Measurements from ENCODE around the gene PON2.

Gene PON2

DNA sequence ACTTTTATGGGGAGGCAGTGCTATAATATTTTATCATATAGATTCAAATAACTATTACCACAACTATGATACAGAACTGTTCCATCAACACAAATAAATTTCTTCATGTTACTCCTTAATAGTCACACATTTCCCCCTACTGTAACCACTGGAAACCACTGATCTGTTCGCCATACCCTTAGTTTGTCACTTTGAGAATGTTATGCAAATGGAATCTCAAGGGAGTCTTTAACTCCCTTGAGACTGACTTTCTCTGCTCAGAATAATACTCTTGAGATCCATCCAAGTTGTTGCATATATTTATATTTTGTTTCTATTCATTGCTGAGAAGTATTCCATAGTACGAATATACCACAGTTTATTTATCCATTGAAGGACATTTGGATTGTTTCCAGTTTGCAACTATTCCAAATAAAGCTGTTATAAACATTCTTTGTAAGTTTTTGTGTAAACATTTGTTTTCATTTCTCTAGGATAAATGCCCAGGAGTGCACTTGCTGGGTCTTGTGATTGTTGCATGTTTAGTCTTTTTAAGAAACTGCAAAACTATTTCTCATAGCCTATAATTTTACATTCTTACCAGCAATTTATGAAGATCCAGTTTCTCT is 19.7 kb upstream of the PON2 start:
- Histone ChIP-seq H3K27ac (no peak overlapping the region), H3K4me3 (no peak overlapping the region)

DNA sequence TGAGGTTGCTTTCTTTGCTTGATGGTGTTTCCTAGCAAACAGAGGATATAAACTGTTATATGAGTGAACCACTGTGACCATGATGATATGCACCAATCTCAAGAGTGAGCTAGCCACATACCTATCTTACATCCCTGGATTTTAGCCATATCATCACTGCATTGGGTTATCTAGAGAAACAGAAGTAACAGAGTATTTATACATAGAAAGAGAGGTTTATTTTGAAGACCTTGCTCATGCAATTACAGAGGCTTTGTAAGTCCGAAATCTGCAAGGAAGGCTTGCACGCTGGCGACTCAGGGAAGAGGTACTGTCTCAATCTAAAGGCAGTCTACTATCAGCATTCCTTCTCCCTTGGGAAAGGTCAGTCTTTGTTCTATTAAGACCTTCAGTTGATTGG is 11.8 kb upstream of the PON2 start:
- no peak overlapping the region for H3K4me3 ChIP-seq
- H3K27ac ChIP-seq: no peak overlapping the region

DNA sequence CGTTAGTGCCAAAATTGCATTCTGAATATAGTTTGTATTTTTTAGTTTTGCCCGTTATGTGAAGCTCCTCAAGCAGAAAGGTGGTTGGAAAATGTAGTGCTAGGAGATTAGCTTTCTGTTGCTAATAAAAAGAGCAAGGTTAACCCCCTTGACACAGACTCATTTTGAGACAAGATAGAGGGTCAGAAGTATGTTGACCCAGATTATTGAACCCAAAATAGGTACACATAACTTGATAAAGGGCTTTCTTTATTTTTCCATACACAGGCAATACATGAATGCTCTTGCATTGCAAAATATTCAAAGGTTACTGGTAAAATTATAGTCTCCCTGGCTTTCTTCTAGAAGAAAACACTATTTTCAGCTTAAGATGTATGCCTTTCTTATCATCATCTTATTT is 10.0 kb upstream of the PON2 start:
- no peak overlapping the region for H3K4me3 ChIP-seq
- H3K27ac ChIP-seq: no peak overlapping the region

DNA sequence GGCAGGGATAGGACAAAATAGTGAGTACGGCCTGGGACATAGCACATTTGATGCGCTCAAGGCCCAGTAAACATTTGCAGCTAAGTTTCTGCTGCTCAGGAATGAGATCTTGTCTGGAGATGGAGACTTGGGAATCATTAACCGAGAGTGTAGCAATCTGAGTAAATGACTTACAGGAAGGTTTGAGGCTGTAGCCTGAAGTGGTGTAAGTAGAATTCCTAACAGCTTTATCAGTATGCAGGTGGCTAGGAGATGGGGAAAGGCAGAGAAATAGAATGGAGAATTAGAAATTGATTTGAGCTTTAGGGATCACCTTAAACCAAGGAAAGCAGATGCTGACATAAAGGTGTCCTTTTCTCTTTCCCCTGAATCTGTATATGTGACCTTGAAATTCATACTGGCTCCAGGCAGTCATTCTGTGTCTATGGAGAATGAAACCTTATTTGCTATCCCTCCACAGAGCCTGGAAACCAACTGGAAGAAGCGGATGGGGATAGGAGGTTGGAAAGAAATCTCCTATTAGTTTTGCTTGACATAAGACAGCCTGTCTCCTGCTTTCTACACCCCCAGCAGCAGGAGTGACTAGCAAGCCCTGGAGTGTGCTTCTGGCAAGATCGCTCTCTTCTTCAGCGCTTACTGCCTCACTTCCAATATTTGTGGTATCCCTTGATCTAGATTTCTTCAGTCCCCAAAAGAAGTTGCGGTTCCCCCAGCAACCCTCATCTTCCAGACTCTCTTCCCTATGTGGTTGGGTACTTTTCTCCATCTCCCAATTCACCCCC is 6.4 kb upstream of the PON2 start:
- no peak overlapping the region for H3K4me3 ChIP-seq
- H3K27ac ChIP-seq: no peak overlapping the region

DNA sequence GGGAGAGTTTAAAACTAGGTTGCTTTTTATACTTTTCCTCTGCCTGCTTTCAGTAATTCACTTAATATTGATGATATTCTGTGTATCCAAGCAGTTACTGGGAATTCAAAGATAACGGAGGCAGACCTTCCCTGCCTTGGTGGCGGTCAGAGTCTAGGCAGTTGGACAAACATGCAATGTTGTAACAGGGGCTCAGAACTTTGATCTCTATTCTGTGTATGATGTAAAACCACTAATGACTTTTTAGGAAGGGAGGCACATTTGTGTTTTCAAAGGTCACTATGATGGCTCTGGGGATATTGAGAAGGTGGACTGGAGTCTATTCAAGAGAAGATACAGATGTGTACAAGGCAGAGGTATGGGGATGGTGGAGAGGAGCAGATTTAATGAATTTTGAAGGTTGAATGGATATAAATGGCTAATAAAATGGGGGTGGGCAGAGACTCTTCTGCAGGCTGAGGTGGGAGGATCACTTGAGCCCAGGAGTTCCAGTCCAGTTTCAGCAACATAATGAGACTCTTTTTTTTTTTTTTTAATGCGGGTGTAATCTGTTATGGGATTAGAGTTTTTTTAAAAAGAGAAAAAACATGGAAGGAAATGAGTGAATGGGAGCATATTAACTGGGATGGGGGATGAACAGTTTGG is 5.7 kb upstream of the PON2 start:
- Histone ChIP-seq H3K27ac (no peak overlapping the region), H3K4me3 (no peak overlapping the region)

DNA sequence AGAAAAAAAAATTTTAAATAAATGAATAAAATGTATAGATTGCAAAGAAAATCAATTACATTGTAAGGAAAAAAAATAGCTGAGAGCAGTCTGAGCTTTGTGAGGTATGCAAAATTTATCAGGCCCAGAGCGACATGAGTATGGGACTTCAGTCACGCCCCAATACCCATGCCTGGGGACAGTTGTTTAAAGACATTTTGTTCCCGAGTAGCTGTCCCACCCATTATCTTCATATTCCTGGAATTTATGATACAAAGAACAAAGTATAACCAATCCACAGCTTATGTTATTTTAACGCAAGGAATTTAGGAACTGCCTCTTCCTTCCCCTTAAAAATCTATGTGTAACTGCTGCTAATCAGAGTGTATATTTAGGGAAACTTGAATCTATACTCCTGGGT is 1.6 kb upstream of the PON2 start:
- Histone ChIP-seq H3K4me3 (no peak overlapping the region), H3K27ac (no peak overlapping the region)

DNA sequence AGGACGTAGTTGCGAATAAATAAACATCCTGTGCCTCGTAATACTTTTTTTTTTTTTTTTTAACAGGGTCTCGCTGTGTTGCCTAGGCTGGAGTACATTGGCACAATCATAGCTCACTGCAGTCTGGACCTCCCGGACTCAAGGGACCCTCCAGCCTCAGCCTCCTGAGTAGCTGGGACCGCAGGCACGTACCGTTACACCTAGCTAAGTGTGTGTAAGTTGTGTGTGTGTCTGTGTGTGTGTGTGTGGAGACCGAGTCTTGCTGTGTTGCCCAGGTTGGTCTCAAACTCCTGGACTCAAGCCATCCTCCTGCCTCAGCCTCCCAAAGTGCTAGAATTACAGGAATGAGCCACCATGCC is 573 bp upstream of the PON2 start:
- Histone ChIP-seq H3K4me3 (peak overlapping the region; percentile 50 to 74 (median 58)), H3K27ac (peak overlapping the region in 20 of 21 experiments; percentile 86 to 98 (median 94))

DNA sequence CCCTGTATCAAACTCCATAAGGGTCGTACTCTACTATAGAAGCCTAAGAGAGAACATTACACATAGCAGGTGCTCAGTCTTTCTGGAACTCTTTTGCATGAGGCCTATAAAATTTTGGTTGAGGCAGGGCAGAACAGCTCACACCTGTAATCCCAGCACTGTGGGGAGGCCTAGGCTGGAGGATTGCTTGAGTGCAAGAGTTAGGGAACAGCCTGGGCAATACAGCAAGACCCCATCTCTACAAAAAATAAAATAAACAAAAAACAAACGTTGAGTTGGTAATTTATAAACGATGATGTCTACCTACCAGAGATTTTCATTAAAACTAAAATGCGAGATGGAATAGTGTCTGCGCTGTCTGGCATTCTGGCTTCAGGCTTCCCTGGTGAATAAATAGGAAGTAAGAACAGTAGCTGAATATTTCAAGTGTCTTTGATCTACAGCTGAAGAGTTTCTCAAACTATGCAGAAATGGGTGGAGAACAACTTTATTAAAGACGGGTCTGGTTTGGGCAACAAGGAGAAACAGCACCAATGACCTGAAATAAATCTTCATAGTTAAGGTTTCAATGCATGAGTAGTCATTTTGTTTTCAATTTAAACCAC is 774 bp downstream of the PON2 start:
- peak overlapping the region; percentile 50 to 74 (median 58) for H3K4me3 ChIP-seq
- peak overlapping the region in 20 of 21 experiments; percentile 86 to 98 (median 94) for H3K27ac ChIP-seq

DNA sequence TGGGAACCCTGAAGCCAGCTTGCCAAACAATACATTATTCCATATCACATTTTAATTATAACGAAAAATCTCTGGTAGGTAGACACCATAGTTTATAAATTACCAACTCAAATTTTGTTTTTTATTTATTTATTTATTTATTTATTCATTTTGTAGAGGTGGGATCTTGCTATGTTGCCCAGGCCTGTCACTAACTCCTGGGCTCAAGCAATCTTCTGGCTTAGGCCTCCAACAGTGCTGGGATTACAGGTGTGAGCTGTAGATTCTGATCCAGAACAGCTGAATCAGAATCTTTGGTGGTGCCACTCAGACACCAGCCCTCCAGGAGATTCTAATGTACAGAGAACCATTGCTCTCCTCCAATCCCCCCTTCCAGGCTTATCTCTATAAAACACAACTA is 1.7 kb downstream of the PON2 start:
- Histone ChIP-seq H3K27ac (no peak overlapping the region), H3K4me3 (no peak overlapping the region)

DNA sequence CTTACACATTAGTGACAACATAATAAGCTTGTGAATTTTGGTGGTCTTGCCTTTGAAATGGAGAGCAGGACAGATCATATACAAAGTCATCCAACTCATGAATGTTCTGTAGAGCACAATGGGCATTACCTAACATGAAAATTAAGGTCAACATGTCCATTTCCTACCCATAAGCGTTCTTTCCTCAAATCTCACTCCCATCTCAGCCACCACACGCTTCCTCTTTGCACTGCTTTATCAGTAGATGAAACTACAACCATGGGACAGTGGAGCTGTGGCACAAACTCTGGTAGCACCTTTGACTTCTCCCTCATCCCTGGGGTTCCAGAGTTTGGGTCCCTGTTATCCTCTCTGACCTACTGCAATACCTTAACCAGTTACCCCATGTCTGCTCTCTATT is 2.2 kb downstream of the PON2 start:
- Histone ChIP-seq H3K27ac (no peak overlapping the region), H3K4me3 (no peak overlapping the region)

DNA sequence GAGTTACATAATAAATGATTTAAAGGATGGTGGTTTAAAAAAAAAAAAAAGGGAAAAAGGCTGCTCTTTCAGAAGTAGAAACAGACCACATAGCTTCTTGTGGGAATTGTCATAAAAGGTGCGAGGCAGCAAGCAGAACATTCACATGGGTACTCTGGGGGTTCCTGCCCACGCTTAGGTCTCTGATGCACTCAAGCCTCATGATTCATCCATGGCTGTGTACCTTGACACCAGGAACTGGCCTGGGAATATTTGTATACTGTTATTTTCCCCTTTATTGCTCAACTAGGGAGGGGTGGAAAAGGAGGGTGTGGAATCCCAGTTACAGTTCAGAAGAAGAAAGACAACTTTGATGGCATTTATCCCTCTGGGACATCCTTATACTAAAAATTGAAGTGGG is 4.0 kb downstream of the PON2 start:
- H3K4me3 ChIP-seq: no peak overlapping the region
- H3K27ac ChIP-seq: no peak overlapping the region

DNA sequence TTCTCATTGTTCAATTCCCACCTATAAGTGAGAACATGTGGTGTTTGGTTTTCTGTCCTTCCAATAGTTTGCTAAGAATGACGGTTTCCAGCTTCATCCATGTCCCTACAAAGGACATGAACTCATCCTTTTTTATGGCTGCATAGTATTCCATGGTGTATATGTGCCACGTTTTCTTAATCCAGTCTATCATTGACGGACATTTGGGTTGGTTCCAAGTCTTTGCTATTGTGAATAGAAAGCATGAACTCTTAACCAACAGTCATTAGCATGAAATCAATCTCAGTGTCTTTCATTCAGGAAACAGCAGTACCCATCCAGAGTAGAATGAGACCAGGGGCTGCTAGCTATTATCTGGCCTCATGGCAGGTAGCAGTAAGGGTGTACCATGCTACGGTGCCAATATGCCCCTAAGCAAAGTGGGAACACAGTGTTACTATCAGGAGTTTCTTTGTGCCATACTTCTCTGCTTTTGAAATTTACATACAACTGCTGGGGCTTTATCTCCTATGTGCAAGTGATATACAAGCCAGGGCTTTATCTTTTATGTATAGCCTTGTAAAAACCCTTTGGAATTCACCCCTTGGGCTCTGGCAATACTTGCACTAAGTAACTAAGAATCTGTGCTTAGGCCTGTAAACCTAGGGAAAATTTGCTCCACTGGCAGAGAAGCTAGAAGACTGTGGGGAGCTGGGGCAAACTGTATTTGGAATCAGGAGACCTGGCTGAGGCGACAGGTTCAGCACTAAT is 5.4 kb downstream of the PON2 start:
- Histone ChIP-seq H3K4me3 (no peak overlapping the region), H3K27ac (no peak overlapping the region)

DNA sequence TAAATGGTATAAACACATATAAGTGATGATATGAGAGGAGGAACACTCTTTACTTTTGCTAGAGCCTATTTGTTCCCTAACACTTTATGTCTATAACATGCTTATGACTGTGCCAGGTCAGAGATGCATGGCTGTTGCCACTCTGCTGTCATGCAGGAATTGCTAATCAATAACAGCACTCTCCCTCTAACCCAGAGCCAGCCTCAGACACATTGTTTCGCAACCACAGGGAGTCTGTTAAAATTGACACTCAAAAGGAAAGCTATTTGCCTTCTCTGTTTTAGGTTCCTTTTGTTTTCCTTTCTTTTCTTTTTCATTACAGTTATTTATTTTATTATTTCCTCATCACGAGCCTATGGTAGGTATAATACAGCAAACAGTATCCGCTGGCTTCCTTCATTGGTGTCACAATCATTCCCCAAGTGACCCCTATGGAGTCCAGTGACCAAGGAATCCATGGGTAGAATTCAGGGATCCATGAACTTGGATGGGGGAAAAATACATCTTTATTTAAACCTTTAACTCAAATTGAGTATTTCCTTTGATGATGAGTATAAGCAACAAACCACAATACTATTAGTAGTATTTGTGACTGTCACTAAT is 6.8 kb downstream of the PON2 start:
- Histone ChIP-seq H3K4me3 (no peak overlapping the region), H3K27ac (no peak overlapping the region)

DNA sequence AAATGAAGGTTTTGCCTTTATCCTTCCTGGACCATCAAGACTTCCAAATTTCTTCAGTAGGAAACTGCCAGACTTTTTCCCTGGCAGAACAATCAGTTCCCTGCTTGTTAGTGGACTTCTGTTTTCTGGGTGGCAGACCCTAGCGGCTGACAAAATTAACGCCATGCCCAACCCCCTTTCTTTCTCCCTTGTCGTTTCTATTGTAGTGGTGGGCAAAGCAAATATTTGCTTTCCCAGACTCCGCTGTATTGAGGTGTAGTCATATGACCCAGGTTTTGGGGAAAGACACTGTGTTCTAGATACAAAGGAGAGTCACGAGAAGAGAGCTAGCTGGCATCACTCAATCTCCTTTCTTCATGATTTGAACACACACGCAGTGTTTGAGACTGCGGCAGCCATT is 7.7 kb downstream of the PON2 start:
- Histone ChIP-seq H3K4me3 (no peak overlapping the region), H3K27ac (no peak overlapping the region)

DNA sequence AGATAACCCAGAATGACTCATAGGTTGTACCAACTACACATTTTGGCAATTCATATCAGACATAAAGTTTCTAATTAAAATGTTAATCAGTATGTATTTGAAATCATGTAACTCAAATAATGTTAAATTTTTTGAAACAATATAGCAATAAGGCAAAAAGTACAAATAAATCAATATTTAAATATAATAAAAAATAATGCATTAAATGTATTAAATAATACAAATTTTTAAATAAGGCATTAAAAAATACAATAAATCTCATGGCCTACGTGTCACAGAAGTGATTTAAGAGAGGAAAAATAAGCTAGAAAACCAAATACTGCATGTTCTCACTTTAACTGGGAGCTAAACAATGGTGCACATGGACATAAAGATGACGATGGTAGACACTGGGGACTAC is 9.1 kb downstream of the PON2 start:
- Histone ChIP-seq H3K27ac (no peak overlapping the region), H3K4me3 (no peak overlapping the region)

DNA sequence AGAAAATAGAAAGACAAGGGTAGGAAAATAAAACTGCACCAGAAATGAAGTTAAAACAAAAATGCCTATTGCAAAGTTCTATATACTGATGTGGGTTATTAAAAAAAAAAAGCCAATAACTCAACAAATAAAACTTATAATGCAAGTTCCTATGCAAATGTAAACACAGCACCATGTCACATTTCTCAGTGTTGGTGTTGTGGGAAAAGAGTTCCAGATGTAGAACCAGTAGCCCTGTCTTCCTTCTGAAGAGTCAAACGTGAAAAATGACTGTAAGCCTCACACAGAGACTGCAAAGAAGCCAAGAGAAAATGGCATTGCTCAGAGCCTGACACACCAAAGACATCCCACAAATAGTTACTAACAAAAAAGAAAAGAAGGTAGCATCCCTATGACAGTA is 10.1 kb downstream of the PON2 start:
- no peak overlapping the region for H3K4me3 ChIP-seq
- no peak overlapping the region for H3K27ac ChIP-seq

DNA sequence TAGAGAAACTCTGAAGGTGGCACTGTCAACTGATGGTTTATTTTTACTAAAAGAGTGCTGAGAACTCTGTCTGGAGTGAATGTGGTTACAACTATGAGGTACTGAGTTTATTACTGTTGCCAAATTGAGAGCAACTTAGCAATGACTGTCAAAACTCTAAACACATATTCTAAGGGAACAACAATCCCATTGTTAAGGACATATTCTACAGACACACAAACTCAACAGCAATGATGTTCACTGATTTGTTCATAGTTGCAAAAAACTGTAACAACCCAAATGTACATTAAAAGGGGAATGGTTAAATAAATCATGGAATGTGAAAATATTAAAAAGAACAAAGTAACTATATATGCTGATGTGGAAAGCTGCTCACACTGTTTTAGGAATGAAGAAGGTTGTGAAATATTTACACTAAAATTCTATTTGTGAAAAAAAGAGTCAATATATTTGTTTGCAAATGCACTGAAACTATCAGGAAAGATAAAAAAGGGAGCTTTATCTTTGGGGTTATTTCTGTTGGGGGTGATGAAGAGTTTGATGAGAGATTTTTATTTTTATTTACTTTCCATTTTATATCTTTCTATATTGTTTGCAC is 12.9 kb downstream of the PON2 start:
- H3K4me3 ChIP-seq: no peak overlapping the region
- peak overlapping the region in 1 of 21 experiments; percentile 27 for H3K27ac ChIP-seq

DNA sequence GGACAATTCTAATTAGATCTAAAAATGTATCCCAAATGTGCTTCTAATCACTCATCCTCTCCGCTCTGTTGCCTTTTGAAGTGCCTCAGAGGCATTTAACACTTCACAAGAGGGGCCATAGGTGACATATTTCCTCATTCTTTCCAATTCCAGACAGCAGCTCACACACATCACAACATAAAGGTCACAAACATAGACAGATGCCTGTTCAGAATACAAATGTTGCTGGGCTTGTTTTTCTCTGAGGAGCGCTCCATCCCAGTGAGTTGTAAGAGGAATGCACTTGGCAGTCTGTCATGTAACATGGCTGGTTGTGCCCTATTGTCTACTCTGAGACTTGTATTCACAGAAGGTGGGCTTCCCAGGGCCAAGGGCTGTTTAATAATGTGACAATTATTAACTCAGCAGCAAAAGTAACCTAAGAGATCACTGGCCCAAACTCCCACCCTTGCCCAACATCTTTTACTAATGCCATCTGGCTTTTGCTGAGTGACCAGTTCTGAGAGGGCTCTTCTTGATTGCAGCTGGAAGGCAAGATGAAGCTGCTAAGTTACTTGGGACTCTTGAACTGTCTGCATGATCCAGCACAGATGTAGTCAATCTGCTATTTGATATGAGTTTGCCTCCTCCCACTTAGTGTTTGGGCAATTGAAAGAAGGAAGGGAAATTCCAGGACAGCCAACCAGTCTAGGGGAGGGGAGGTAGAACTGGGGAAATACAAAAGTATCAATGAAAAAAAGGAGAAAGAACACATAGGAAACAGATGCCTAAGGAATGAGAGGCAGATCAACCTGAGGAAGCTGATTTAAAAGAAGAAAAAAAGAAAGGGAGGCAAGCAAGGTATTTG is 13.6 kb downstream of the PON2 start:
- H3K27ac ChIP-seq: peak overlapping the region in 4 of 21 experiments; percentile 6 to 30 (median 18)
- H3K4me3 ChIP-seq: no peak overlapping the region

All from skin epidermis (tissue), 12 donors.